Measurements from ENCODE around the gene TANGO2. TPM values are rescaled to one million over a fixed set of nuclear protein-coding genes. Genes with fewer than 3 reads are reported as not detected.
A peak's percentile ranks its signal among the peaks of the same experiment; 100 is the strongest.

TANGO2 gene
- total and polyA plus RNA-seq, 9 of the 15 experiments (the other 6 are each of a cell fraction or from before 2014, with no cell fraction given) = 15.5 to 94.9 (median 70.1) TPM

GRCh38 chr22:20053407-20054033, 32.6 kb downstream of the TANGO2 start:
- WGBS (ENCODE audit: insufficient coverage, low coverage, missing lambda C conversion rate) = 85% methylated on average over 14 of the region's 14 CpGs
- Histone ChIP-seq H3K9ac (ENCODE audit: insufficient read depth in 1 of 2, low read depth in 2 of 2, low read length in 2 of 2) (peak overlapping the region in 1 of 2 experiments; percentile 56; a peak in 2 of 4 replicates), H3K4me1 (replicated peaks in 1 of 2; ENCODE audit: control insufficient read depth in 2 of 2, insufficient read depth in 2 of 2, low read length in 2 of 2) (peaks cover 11 to 56% of the 10 kb centered on the region in 2 experiments), H3K79me2 (ENCODE audit: control insufficient read depth, insufficient read depth, low read length) (no peaks in the 10 kb centered on the region), H3K27me3 (ENCODE audit: control insufficient read depth in 2 of 2, insufficient read depth in 2 of 2, low read length in 2 of 2) (no peaks in the 10 kb centered on the region), H2AFZ (ENCODE audit: low read depth, low read length) (no peak overlapping the region), H3K9me3 (replicated peaks; ENCODE audit: control insufficient read depth, insufficient read depth, low read depth, low read length) (peaks cover 3% of the 10 kb centered on the region; the same call in 1 of the 2 replicates), H3K27ac (ENCODE audit: extremely low read depth, low read depth, low read length) (no peak overlapping the region), H3K36me3 (ENCODE audit: control insufficient read depth, insufficient read depth, low read length) (peaks cover 85% of the 10 kb centered on the region), H3K4me3 (no peak overlapping the region), H3K9me1 (ENCODE audit: control insufficient read depth, insufficient read depth, low read length) (peaks cover 14% of the 10 kb centered on the region), H3K4me2 (ENCODE audit: insufficient read depth, low read length) (no peak overlapping the region), H4K20me1 (replicated peaks; ENCODE audit: control insufficient read depth, insufficient read depth, low read length) (peaks cover 2% of the 10 kb centered on the region; the same call in 1 of the 2 replicates)
- FAIRE-seq = no peak
- ATAC-seq = no peak
- ChIA-PET CTCF (ENCODE audit: low intra/inter-chr PET ratio) (no interaction called here), POLR2A (interaction anchor here (0.6 to 3.3 kb wide), 8 partner anchors 9 to 1718 kb away, joined by 3 to 10 read pairs (median 5); no protein-coding TSS in a partner anchor)
- no peak for DNase-seq (ENCODE audit: extremely low read depth in 1 of 4, low spot score in 3 of 4)
- intact Hi-C loops (cut with micrococcal nuclease) (no loop called here), in situ Hi-C loops (cut with MboI) (no loop called here)
- BruUV-seq (replicated peaks) = no TSS peak
- TF ChIP-seq NR2F6 (CRISPR knock-in tag; IDR thresholded peaks at IDR 0.05) = no peak
- TF ChIP-seq RBBP5 (IDR thresholded peaks at IDR 0.05; ENCODE audit: borderline replicate concordance, insufficient read depth, low read length, poor library complexity, severe bottlenecking) = peak; percentile 48
- TF ChIP-seq BRF1 (IDR thresholded peaks at IDR 0.05; ENCODE audit: borderline replicate concordance, extremely low read depth, insufficient read length) = no peak
- 0 out of 2 replicates have a peak, but pooled peaks have one; percentile 57 for TF ChIP-seq CAMTA2 (CRISPR knock-in tag; conservative IDR thresholded peaks at IDR 0.05)
- TF ChIP-seq RAD51 (IDR thresholded peaks at IDR 0.05; ENCODE audit: borderline replicate concordance, low read depth) = no peak
- no peak for TF ChIP-seq PHF20 (IDR thresholded peaks at IDR 0.05; ENCODE audit: partially characterized antibody)
- peak; percentile 41 for TF ChIP-seq KDM5B (IDR thresholded peaks at IDR 0.05; ENCODE audit: insufficient replicate concordance, low read depth, low read length)
- 0 out of 2 replicates have a peak, but pooled peaks have one; percentile 71 for TF ChIP-seq ZNF830 (CRISPR knock-in tag; IDR thresholded peaks at IDR 0.05)
- no peak for TF ChIP-seq MTA2 (IDR thresholded peaks at IDR 0.05; ENCODE audit: low read depth)
- no peak for TF ChIP-seq PATZ1 (CRISPR knock-in tag; IDR thresholded peaks at IDR 0.05; ENCODE audit: borderline replicate concordance)
- TF ChIP-seq BDP1 (IDR thresholded peaks at IDR 0.05; ENCODE audit: insufficient read depth, insufficient read length) = no peak
- TF ChIP-seq STAT5A (IDR thresholded peaks at IDR 0.05; ENCODE audit: borderline replicate concordance, low read length) = no peak
- no peak for TF ChIP-seq MCM5 (IDR thresholded peaks at IDR 0.05; ENCODE audit: low read depth)
- 0 out of 2 replicates have a peak, but pooled peaks have one; percentile 29 for TF ChIP-seq CHCHD3 (CRISPR knock-in tag; IDR thresholded peaks at IDR 0.05)
- no peak for TF ChIP-seq MAFF (IDR thresholded peaks at IDR 0.05; ENCODE audit: low read length)
- TF ChIP-seq, protein P1, sequence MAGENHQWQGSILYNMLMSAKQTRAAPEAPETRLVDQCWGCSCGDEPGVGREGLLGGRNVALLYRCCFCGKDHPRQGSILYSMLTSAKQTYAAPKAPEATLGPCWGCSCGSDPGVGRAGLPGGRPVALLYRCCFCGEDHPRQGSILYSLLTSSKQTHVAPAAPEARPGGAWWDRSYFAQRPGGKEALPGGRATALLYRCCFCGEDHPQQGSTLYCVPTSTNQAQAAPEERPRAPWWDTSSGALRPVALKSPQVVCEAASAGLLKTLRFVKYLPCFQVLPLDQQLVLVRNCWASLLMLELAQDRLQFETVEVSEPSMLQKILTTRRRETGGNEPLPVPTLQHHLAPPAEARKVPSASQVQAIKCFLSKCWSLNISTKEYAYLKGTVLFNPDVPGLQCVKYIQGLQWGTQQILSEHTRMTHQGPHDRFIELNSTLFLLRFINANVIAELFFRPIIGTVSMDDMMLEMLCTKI (IDR thresholded peaks at IDR 0.05; ENCODE audit: partially characterized antibody) = no peak
- TF ChIP-seq E2F6 (IDR thresholded peaks at IDR 0.05; ENCODE audit: borderline replicate concordance in 1 of 2, extremely low read depth in 1 of 2, insufficient read depth in 1 of 2, insufficient read length in 1 of 2, low read depth in 1 of 2, low read length in 1 of 2, poor library complexity in 1 of 2, severe bottlenecking in 1 of 2) = no peak
- no peak for TF ChIP-seq E2F3 (CRISPR knock-in tag; IDR thresholded peaks at IDR 0.05)
- TF ChIP-seq STAT5B (CRISPR knock-in tag; IDR thresholded peaks at IDR 0.05) = no peak

Data from K562 (cell line).